ENCODE data around the gene IQGAP1. TPM values are rescaled to one million over a fixed set of nuclear protein-coding genes. Genes with fewer than 3 reads are reported as not detected.

The IQGAP1 gene, protein sequence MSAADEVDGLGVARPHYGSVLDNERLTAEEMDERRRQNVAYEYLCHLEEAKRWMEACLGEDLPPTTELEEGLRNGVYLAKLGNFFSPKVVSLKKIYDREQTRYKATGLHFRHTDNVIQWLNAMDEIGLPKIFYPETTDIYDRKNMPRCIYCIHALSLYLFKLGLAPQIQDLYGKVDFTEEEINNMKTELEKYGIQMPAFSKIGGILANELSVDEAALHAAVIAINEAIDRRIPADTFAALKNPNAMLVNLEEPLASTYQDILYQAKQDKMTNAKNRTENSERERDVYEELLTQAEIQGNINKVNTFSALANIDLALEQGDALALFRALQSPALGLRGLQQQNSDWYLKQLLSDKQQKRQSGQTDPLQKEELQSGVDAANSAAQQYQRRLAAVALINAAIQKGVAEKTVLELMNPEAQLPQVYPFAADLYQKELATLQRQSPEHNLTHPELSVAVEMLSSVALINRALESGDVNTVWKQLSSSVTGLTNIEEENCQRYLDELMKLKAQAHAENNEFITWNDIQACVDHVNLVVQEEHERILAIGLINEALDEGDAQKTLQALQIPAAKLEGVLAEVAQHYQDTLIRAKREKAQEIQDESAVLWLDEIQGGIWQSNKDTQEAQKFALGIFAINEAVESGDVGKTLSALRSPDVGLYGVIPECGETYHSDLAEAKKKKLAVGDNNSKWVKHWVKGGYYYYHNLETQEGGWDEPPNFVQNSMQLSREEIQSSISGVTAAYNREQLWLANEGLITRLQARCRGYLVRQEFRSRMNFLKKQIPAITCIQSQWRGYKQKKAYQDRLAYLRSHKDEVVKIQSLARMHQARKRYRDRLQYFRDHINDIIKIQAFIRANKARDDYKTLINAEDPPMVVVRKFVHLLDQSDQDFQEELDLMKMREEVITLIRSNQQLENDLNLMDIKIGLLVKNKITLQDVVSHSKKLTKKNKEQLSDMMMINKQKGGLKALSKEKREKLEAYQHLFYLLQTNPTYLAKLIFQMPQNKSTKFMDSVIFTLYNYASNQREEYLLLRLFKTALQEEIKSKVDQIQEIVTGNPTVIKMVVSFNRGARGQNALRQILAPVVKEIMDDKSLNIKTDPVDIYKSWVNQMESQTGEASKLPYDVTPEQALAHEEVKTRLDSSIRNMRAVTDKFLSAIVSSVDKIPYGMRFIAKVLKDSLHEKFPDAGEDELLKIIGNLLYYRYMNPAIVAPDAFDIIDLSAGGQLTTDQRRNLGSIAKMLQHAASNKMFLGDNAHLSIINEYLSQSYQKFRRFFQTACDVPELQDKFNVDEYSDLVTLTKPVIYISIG (N-terminal part only)
- 100 to 1,000 TPM; 206 to 448 (median 215) TPM for total RNA-seq

DNA sequence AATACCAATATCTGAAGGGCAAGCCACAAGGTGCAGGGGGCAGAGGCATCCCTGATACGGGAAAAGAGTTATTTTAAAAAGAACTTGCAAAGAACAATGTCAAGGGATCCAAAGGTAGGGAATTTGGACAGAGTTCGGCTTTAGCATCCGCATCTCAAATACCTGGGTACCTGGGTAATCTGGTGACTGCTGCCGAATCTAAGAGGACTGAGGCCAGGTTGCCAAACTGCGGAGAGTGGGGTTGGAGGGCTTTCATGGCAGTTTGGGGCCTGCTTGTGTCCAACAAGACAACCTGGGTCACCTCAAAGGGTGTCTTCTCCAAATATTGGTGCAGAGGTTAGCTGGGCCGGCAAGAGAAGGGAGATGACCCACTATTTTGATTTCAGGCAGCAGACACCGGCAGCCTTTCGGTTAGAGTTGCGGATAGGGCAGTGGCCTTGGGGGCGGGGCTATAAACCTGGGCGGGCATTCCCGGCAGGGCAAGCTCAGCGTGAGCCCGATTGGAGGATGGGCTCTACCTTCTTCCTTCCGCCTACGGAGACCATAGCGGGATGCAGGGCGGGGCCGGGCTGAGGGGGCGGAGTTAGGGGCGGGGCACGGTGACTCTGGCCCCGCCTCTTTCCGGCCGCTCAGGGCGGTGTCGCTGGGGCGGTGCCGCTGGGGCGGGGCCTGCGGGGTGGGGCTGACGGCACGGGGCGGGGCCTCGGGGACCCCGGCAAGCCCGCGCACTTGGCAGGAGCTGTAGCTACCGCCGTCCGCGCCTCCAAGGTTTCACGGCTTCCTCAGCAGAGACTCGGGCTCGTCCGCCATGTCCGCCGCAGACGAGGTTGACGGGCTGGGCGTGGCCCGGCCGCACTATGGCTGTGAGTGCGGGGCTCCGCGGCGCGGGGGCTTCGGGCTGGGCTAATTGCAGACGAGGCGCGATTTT is at the start of gene IQGAP1:
IQGAP1 (plus strand) TSS at position 709 of the 928 bp plus-strand sequence; CDS start at position 809, 100 bp downstream.
- Histone ChIP-seq H3K36me3 (peaks cover 10% of the 10 kb centered on the region), H3K27ac (peak within 1 kb of the TSS; percentile 96), H3K4me1 (peaks cover 42% of the 10 kb centered on the region), H3K9me3 (no peaks in the 10 kb centered on the region), H3K4me3 (peak within 1 kb of the TSS; percentile 67), H3K27me3 (no peaks in the 10 kb centered on the region)
- peak in 1 of 2 donors; percentile 88 for TF ChIP-seq POLR2A (IDR thresholded peaks at IDR 0.05)
- TF ChIP-seq, protein P1, sequence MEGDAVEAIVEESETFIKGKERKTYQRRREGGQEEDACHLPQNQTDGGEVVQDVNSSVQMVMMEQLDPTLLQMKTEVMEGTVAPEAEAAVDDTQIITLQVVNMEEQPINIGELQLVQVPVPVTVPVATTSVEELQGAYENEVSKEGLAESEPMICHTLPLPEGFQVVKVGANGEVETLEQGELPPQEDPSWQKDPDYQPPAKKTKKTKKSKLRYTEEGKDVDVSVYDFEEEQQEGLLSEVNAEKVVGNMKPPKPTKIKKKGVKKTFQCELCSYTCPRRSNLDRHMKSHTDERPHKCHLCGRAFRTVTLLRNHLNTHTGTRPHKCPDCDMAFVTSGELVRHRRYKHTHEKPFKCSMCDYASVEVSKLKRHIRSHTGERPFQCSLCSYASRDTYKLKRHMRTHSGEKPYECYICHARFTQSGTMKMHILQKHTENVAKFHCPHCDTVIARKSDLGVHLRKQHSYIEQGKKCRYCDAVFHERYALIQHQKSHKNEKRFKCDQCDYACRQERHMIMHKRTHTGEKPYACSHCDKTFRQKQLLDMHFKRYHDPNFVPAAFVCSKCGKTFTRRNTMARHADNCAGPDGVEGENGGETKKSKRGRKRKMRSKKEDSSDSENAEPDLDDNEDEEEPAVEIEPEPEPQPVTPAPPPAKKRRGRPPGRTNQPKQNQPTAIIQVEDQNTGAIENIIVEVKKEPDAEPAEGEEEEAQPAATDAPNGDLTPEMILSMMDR (IDR thresholded peaks at IDR 0.05) = no peak
- no peak for TF ChIP-seq EP300 (IDR thresholded peaks at IDR 0.05)
- peak; percentile 87 to 97 (median 96) for TF ChIP-seq POLR2AphosphoS5 (IDR thresholded peaks at IDR 0.05)
- DNase-seq (ENCODE audit: low spot score in 2 of 2) = peak; percentile 98 to 99
- WGBS = 14% methylated on average over 19 of the region's 62 CpGs

DNA sequence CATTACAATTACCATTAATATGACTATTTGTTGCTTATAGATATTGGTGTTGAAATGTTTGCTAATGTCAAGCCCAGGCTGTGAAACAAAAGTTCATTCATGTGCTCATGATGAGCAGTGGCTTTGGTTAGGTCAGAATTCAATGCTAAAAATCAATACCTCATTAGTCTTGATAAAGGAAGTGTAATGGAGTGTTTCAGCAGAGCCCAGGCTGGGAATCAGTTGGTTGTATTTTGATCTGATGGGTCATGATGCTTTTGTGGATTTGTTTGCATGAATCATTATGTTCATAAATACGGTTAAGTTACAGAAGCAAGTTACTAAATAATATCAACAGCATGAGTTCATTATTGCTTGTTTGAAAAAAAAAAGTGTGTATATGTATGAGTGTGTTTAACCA is 49.5 kb upstream of the IQGAP1 start:
- Histone ChIP-seq H3K27me3 (no peaks in the 10 kb centered on the region), H3K4me1 (peaks cover 25% of the 10 kb centered on the region), H3K27ac (no peak overlapping the region), H3K9me3 (no peaks in the 10 kb centered on the region), H3K36me3 (no peaks in the 10 kb centered on the region), H3K4me3 (no peak overlapping the region)
- TF ChIP-seq, protein P1 (IDR thresholded peaks at IDR 0.05) = no peak
- TF ChIP-seq EP300 (IDR thresholded peaks at IDR 0.05) (no peak), POLR2A (IDR thresholded peaks at IDR 0.05) (no peak), POLR2AphosphoS5 (IDR thresholded peaks at IDR 0.05) (no peak)
- no peak for DNase-seq (ENCODE audit: low spot score in 2 of 2)
- WGBS = 95% methylated on average over 1 of the region's 1 CpG

DNA sequence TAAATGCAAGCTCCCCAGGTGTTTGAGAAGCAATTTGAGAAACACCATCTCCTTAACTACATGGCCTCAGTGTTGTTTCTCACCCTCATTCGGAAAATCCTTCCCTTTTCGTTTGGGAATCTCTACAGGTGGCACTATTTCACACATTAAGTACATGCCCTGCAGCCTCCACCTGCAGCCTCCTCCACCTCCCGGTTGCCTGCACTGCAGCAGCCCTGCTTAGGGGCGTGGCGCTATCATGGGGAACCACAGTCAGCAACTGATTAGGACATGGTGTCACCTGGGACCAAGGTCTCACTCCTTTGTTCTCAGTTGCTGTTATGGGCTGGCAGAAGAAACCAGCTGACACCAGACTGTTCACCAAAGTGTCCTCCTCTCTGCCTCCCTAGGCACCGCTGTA is 47.7 kb upstream of the IQGAP1 start:
- Histone ChIP-seq H3K36me3 (no peaks in the 10 kb centered on the region), H3K27me3 (no peaks in the 10 kb centered on the region), H3K4me1 (peaks cover 14% of the 10 kb centered on the region), H3K9me3 (no peaks in the 10 kb centered on the region), H3K4me3 (no peak overlapping the region), H3K27ac (no peak overlapping the region)
- DNase-seq (ENCODE audit: low spot score in 2 of 2) = no peak
- TF ChIP-seq, protein P1 (IDR thresholded peaks at IDR 0.05) = no peak
- TF ChIP-seq POLR2A (IDR thresholded peaks at IDR 0.05) (no peak), POLR2AphosphoS5 (IDR thresholded peaks at IDR 0.05) (no peak), EP300 (IDR thresholded peaks at IDR 0.05) (no peak)
- 84% methylated on average over 6 of the region's 6 CpGs for WGBS

DNA sequence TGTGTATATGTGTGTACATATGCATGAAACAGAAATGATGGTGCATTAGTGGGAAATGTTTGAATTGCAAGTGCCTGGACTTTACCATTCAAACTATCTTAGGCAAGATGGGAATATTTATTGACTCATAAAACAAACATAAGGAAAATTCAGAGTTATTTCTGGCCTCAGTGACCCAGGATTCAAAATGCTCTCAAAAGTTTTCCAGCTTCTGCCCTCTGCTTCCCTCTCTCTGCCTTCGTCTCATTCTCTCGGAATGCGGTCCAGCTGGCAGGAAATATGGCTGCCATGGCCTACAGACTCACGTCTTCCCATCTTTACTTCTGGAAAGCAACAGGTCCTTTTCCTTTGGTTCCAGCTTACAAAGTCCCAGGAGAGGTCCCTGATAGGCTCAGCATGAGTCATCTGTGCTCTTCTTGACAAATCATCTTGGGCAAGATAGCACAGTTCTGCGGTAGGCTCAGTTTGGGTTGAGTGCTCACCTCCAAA is 44.7 kb upstream of the IQGAP1 start:
- DNase-seq (ENCODE audit: low spot score in 2 of 2) = no peak
- TF ChIP-seq EP300 (IDR thresholded peaks at IDR 0.05) = no peak
- TF ChIP-seq, protein P1 (IDR thresholded peaks at IDR 0.05) = no peak
- no peak for TF ChIP-seq POLR2A (IDR thresholded peaks at IDR 0.05)
- no peak for TF ChIP-seq POLR2AphosphoS5 (IDR thresholded peaks at IDR 0.05)
- no peaks in the 10 kb centered on the region for H3K27me3 ChIP-seq
- H3K4me1 ChIP-seq = peaks cover 2% of the 10 kb centered on the region
- H3K27ac ChIP-seq = no peak overlapping the region
- WGBS = 81% methylated on average over 5 of the region's 5 CpGs
- H3K4me3 ChIP-seq = no peak overlapping the region
- no peaks in the 10 kb centered on the region for H3K9me3 ChIP-seq
- H3K36me3 ChIP-seq = no peaks in the 10 kb centered on the region

Data from suprapubic skin (tissue), 4 donors.